ENCODE results near the gene DUSP22. TPM values are rescaled to one million over a fixed set of nuclear protein-coding genes. Genes with fewer than 3 reads are reported as not detected.

Gene DUSP22
- total and polyA plus RNA-seq, 2 experiments from 2014 or later = 12.8 to 36.8 TPM

DNA sequence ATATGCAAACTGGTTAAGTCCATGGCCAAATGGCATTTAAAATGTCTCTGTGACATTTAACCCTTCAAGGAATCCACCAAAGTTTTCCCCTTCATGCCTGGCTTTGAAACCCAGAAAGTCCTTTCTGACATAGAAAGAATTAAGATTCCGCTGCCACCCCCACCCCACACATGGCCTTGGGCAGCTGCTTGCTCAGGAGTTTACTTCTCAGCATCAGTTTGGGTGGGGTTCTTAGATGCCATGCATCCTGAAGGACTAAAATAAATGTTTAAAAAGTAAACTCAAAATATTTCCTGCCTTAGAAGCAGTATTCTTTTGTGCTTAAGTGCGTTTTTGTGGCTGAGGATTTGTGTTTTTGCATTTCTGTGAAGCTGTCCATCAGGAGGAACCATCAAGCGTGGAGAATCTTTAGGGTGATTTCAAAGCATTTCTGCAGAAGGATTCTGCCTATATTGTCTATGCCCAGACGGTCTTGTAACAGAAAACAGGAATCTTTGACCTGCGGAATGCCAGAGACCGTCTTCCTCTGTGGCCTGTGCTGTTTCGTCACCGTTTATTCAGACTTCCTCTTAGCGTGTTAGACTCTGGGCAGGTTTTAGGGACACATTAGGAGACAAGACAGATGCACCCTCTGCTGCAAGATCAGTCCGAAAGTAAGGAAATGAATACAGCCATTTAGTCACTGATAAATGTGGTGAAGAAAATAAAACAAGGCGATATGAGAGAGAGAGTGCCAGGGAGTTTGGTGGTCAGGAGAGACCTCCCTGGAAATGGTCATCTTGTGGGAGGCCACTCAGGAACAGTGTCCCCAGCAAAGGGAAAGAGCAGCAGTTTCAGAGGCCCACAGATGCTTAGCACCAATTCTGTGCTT is 6.2 kb downstream of the DUSP22 start:
- peaks cover 27% of the 10 kb centered on the region for H3K4me1 Mint-ChIP-seq
- H3K79me2 ChIP-seq (replicated peaks; ENCODE audit: insufficient read depth) = peaks cover 66% of the 10 kb centered on the region
- H3K9me2 ChIP-seq (ENCODE audit: insufficient read depth) = peaks cover 18% of the 10 kb centered on the region
- peaks cover 11% of the 10 kb centered on the region; the same call in 1 of the 2 replicates for H4K20me1 ChIP-seq (replicated peaks; ENCODE audit: insufficient read depth)
- no peaks in the 10 kb centered on the region; the same call in 1 of the 2 replicates for H3F3A ChIP-seq (replicated peaks; ENCODE audit: low read depth)
- H3K27me3 ChIP-seq (ENCODE audit: insufficient read depth) = peaks cover 3% of the 10 kb centered on the region; the same call in 1 of the 2 replicates
- H3K4me2 ChIP-seq = peak overlapping the region; percentile 22; the same call in 1 of the 2 replicates
- H3K36me3 Mint-ChIP-seq (ENCODE audit: low read depth) = peaks cover 14% of the 10 kb centered on the region; the same call in 2 of the 3 replicates
- H3K4me1 ChIP-seq (ENCODE audit: insufficient read depth) = peaks cover 32% of the 10 kb centered on the region
- H3K9me3 Mint-ChIP-seq = peaks cover 23% of the 10 kb centered on the region
- H3K27me3 Mint-ChIP-seq (ENCODE audit: insufficient read depth, low read depth, poor library complexity) = peaks cover 3% of the 10 kb centered on the region
- H3K27ac ChIP-seq (ENCODE audit: low read depth) = no peak overlapping the region
- no peak overlapping the region for H3K4me3 ChIP-seq
- no peak overlapping the region for H3K27ac Mint-ChIP-seq
- peaks cover 21% of the 10 kb centered on the region; the same call in 1 of the 2 replicates for H3K36me3 ChIP-seq (ENCODE audit: insufficient read depth)
- no peak overlapping the region for H2AFZ ChIP-seq
- H3K4me3 Mint-ChIP-seq = no peak overlapping the region
- ATAC-seq = no peak
- no peak for DNase-seq (ENCODE audit: low spot score)
- TF ChIP-seq EZH2phosphoT487 (IDR thresholded peaks at IDR 0.05; ENCODE audit: unreplicated experiment) (no peak), ZNF114 (CRISPR knock-in tag; IDR thresholded peaks at IDR 0.05) (no peak), EZH2 (IDR thresholded peaks at IDR 0.05; ENCODE audit: low read depth, unreplicated experiment) (no peak), POLR2AphosphoS5 (IDR thresholded peaks at IDR 0.05; ENCODE audit: low read depth) (no peak), CREB1 (CRISPR knock-in tag; IDR thresholded peaks at IDR 0.05; ENCODE audit: low read depth) (no peak), ZNF331 (CRISPR knock-in tag; IDR thresholded peaks at IDR 0.05; ENCODE audit: low read depth) (no peak), NANOG (IDR thresholded peaks at IDR 0.05; ENCODE audit: borderline replicate concordance) (no peak), STAT1 (IDR thresholded peaks at IDR 0.05; ENCODE audit: unreplicated experiment) (no peak)
- TF ChIP-seq, protein P1, sequence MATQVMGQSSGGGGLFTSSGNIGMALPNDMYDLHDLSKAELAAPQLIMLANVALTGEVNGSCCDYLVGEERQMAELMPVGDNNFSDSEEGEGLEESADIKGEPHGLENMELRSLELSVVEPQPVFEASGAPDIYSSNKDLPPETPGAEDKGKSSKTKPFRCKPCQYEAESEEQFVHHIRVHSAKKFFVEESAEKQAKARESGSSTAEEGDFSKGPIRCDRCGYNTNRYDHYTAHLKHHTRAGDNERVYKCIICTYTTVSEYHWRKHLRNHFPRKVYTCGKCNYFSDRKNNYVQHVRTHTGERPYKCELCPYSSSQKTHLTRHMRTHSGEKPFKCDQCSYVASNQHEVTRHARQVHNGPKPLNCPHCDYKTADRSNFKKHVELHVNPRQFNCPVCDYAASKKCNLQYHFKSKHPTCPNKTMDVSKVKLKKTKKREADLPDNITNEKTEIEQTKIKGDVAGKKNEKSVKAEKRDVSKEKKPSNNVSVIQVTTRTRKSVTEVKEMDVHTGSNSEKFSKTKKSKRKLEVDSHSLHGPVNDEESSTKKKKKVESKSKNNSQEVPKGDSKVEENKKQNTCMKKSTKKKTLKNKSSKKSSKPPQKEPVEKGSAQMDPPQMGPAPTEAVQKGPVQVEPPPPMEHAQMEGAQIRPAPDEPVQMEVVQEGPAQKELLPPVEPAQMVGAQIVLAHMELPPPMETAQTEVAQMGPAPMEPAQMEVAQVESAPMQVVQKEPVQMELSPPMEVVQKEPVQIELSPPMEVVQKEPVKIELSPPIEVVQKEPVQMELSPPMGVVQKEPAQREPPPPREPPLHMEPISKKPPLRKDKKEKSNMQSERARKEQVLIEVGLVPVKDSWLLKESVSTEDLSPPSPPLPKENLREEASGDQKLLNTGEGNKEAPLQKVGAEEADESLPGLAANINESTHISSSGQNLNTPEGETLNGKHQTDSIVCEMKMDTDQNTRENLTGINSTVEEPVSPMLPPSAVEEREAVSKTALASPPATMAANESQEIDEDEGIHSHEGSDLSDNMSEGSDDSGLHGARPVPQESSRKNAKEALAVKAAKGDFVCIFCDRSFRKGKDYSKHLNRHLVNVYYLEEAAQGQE (IDR thresholded peaks at IDR 0.05; ENCODE audit: unreplicated experiment) = no peak
- TF ChIP-seq, protein P2, sequence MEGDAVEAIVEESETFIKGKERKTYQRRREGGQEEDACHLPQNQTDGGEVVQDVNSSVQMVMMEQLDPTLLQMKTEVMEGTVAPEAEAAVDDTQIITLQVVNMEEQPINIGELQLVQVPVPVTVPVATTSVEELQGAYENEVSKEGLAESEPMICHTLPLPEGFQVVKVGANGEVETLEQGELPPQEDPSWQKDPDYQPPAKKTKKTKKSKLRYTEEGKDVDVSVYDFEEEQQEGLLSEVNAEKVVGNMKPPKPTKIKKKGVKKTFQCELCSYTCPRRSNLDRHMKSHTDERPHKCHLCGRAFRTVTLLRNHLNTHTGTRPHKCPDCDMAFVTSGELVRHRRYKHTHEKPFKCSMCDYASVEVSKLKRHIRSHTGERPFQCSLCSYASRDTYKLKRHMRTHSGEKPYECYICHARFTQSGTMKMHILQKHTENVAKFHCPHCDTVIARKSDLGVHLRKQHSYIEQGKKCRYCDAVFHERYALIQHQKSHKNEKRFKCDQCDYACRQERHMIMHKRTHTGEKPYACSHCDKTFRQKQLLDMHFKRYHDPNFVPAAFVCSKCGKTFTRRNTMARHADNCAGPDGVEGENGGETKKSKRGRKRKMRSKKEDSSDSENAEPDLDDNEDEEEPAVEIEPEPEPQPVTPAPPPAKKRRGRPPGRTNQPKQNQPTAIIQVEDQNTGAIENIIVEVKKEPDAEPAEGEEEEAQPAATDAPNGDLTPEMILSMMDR (conservative IDR thresholded peaks at IDR 0.05; ENCODE audit: low read depth in 2 of 2) = no peak
- TF ChIP-seq, protein P3, sequence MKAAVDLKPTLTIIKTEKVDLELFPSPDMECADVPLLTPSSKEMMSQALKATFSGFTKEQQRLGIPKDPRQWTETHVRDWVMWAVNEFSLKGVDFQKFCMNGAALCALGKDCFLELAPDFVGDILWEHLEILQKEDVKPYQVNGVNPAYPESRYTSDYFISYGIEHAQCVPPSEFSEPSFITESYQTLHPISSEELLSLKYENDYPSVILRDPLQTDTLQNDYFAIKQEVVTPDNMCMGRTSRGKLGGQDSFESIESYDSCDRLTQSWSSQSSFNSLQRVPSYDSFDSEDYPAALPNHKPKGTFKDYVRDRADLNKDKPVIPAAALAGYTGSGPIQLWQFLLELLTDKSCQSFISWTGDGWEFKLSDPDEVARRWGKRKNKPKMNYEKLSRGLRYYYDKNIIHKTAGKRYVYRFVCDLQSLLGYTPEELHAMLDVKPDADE (IDR thresholded peaks at IDR 0.05) = no peak
- TF ChIP-seq, protein P4, sequence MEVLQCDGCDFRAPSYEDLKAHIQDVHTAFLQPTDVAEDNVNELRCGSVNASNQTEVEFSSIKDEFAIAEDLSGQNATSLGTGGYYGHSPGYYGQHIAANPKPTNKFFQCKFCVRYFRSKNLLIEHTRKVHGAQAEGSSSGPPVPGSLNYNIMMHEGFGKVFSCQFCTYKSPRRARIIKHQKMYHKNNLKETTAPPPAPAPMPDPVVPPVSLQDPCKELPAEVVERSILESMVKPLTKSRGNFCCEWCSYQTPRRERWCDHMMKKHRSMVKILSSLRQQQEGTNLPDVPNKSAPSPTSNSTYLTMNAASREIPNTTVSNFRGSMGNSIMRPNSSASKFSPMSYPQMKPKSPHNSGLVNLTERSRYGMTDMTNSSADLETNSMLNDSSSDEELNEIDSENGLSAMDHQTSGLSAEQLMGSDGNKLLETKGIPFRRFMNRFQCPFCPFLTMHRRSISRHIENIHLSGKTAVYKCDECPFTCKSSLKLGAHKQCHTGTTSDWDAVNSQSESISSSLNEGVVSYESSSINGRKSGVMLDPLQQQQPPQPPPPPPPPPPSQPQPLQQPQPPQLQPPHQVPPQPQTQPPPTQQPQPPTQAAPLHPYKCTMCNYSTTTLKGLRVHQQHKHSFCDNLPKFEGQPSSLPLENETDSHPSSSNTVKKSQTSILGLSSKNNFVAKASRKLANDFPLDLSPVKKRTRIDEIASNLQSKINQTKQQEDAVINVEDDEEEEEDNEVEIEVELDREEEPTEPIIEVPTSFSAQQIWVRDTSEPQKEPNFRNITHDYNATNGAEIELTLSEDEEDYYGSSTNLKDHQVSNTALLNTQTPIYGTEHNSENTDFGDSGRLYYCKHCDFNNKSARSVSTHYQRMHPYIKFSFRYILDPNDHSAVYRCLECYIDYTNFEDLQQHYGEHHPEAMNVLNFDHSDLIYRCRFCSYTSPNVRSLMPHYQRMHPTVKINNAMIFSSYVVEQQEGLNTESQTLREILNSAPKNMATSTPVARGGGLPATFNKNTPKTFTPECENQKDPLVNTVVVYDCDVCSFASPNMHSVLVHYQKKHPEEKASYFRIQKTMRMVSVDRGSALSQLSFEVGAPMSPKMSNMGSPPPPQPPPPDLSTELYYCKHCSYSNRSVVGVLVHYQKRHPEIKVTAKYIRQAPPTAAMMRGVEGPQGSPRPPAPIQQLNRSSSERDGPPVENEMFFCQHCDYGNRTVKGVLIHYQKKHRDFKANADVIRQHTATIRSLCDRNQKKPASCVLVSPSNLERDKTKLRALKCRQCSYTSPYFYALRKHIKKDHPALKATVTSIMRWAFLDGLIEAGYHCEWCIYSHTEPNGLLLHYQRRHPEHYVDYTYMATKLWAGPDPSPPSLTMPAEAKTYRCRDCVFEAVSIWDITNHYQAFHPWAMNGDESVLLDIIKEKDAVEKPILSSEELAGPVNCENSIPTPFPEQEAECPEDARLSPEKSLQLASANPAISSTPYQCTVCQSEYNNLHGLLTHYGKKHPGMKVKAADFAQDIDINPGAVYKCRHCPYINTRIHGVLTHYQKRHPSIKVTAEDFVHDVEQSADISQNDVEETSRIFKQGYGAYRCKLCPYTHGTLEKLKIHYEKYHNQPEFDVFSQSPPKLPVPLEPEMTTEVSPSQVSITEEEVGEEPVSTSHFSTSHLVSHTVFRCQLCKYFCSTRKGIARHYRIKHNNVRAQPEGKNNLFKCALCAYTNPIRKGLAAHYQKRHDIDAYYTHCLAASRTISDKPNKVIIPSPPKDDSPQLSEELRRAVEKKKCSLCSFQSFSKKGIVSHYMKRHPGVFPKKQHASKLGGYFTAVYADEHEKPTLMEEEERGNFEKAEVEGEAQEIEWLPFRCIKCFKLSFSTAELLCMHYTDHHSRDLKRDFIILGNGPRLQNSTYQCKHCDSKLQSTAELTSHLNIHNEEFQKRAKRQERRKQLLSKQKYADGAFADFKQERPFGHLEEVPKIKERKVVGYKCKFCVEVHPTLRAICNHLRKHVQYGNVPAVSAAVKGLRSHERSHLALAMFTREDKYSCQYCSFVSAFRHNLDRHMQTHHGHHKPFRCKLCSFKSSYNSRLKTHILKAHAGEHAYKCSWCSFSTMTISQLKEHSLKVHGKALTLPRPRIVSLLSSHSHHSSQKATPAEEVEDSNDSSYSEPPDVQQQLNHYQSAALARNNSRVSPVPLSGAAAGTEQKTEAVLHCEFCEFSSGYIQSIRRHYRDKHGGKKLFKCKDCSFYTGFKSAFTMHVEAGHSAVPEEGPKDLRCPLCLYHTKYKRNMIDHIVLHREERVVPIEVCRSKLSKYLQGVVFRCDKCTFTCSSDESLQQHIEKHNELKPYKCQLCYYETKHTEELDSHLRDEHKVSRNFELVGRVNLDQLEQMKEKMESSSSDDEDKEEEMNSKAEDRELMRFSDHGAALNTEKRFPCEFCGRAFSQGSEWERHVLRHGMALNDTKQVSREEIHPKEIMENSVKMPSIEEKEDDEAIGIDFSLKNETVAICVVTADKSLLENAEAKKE (CRISPR knock-in tag; IDR thresholded peaks at IDR 0.05) = no peak
